Activated T-helper 17 cell treated with anti-CD3 and anti-CD28 coated beads, Interleukin-2, amount 50 U/mL, for 72 hours (primary cell): ENCODE results near the gene TUBB. TPM values are rescaled to one million over a fixed set of nuclear protein-coding genes. Genes with fewer than 3 reads are reported as not detected.

Experiments used
- ATAC-seq: fragments of 150-1000 bp; cut with Tn5 transposase; replicated peaks from 2 replicates; pipeline ENCODE4 v1.10.0; 2021; ENCODE audit warnings: mild to moderate bottlenecking, moderate library complexity
- H3K27ac Mint-ChIP-seq: one replicate; pipeline ENCODE4 v1.8.0; 2022; ENCODE audit warnings: mixed read lengths
- H3K27me3 Mint-ChIP-seq: one replicate; pipeline ENCODE4 v1.8.0; 2022; ENCODE audit warnings: mixed read lengths
- H3K36me3 Mint-ChIP-seq: one replicate; pipeline ENCODE4 v1.8.0; 2022; ENCODE audit warnings: low read depth, mild to moderate bottlenecking, mixed read lengths
- H3K4me1 Mint-ChIP-seq: one replicate; pipeline ENCODE4 v1.8.0; 2022; ENCODE audit warnings: mixed read lengths
- H3K4me3 Mint-ChIP-seq: one replicate; pipeline ENCODE4 v1.8.0; 2022; ENCODE audit warnings: mild to moderate bottlenecking, mixed read lengths
- H3K9me3 Mint-ChIP-seq: one replicate; pipeline ENCODE4 v1.8.0; 2022; ENCODE audit warnings: mixed read lengths
- total RNA-seq, 2 donors: library from RNA; stranded (reverse); gene quantifications; one replicate each; pipeline ENCODE4 v1.2.3, GENCODE V29; 2022

The TUBB gene
- total RNA-seq, 2 donors from 2014 or later = 1,139 to 1,437 TPM

- H3K4me1 Mint-ChIP-seq = peaks cover 40% of the 10 kb centered on the region
- peaks cover 3% of the 10 kb centered on the region for H3K9me3 Mint-ChIP-seq
- H3K27me3 Mint-ChIP-seq = no peaks in the 10 kb centered on the region
- H3K36me3 Mint-ChIP-seq = peaks cover 98% of the 10 kb centered on the region
- H3K4me3 Mint-ChIP-seq = peak overlapping the region; percentile 26
- no peak overlapping the region for H3K27ac Mint-ChIP-seq
- no peak for ATAC-seq
These were observed 12.2 kb downstream of the TUBB start for GRCh38 chr6:30732237-30732943.

- Mint-ChIP-seq H3K4me3 (peak overlapping the region; percentile 86), H3K9me3 (peaks cover 3% of the 10 kb centered on the region), H3K36me3 (peaks cover 96% of the 10 kb centered on the region), H3K27me3 (no peaks in the 10 kb centered on the region), H3K27ac (peak overlapping the region; percentile 96), H3K4me1 (peaks cover 50% of the 10 kb centered on the region)
- peak; percentile 54 for ATAC-seq
These were observed 15.6 kb downstream of the TUBB start for GRCh38 chr6:30735668-30736314.

- peaks cover 3% of the 10 kb centered on the region for H3K9me3 Mint-ChIP-seq
- no peaks in the 10 kb centered on the region for H3K27me3 Mint-ChIP-seq
- peaks cover 97% of the 10 kb centered on the region for H3K36me3 Mint-ChIP-seq
- H3K4me1 Mint-ChIP-seq = peaks cover 52% of the 10 kb centered on the region
- H3K27ac Mint-ChIP-seq = no peak overlapping the region
- H3K4me3 Mint-ChIP-seq = peak overlapping the region; percentile 86
- no peak for ATAC-seq
These were observed 18.4 kb downstream of the TUBB start for GRCh38 chr6:30738532-30738931.

- ATAC-seq = no peak
- peaks cover 95% of the 10 kb centered on the region for H3K36me3 Mint-ChIP-seq
- no peaks in the 10 kb centered on the region for H3K27me3 Mint-ChIP-seq
- H3K27ac Mint-ChIP-seq = peak overlapping the region; percentile 95
- H3K9me3 Mint-ChIP-seq = peaks cover 3% of the 10 kb centered on the region
- peaks cover 51% of the 10 kb centered on the region for H3K4me1 Mint-ChIP-seq
- peak overlapping the region; percentile 86 for H3K4me3 Mint-ChIP-seq
These were observed 20.4 kb downstream of the TUBB start for GRCh38 chr6:30740540-30740870.

DNA sequence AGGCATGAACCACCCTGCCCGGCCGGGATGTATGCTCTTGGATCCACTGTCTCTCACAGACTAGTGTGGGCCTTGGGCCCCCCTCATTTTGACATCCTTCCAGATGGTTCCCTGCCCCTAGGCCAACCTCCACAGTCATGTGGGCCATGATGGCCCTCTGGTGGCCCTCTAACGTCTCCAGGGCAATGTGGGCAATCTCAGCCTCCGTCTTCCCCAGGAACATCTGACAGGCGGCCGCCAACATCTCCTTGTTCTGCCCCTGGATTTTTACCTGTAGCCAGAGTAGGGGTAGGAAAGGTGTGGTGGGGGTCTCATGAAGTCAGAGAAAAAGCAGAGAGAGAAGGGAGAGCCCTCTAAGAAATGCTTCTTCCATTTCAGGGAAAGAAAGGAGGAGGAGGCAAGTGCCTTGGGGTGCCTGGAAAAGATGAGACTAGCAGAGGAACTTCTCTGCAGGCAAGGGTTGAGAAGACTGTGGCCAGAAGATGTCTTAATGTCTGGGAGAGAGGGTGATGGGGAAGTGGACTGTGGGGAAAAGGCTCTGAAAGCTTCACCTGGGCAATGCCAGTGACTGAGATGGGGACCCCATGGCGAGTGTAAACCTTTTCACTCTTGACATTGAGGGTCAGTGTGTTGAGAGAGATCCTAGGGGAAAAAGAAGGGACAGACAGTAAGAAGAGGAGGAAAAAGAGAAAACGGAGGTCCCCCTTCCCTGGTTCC, 21.1 kb downstream of the TUBB start:
- Mint-ChIP-seq H3K27me3 (no peaks in the 10 kb centered on the region), H3K4me3 (peak overlapping the region; percentile 86), H3K36me3 (peaks cover 88% of the 10 kb centered on the region), H3K9me3 (peaks cover 3% of the 10 kb centered on the region), H3K4me1 (peaks cover 47% of the 10 kb centered on the region), H3K27ac (peak overlapping the region; percentile 95)
- no peak for ATAC-seq

DNA sequence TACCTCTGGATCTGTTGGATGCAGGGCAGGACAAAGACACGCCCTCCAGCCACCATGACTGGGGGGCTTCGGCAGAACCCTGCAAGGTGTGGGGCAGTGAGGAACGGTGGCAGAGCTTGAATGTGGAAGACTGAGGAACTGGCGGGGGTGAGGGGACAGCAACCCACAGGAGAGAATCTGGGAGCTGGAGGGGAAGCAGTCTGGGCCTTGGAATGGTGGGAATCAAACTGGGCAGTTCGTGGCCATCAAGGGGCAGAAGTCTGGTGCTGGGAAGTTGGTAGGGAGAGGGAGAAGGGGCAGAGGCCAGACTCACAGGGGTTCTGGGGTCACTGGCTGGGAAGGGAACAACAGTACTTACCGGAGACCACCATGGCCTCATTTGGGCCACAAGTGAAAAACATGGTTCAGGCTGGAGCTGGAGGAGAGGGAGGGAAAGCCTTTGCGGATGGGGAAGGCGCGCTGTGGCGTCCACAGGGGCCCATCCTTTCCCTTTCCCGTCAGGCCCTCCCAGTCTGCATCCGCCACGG, 21.7 kb downstream of the TUBB start:
- no peaks in the 10 kb centered on the region for H3K27me3 Mint-ChIP-seq
- H3K4me1 Mint-ChIP-seq = peaks cover 43% of the 10 kb centered on the region
- peaks cover 1% of the 10 kb centered on the region for H3K9me3 Mint-ChIP-seq
- H3K36me3 Mint-ChIP-seq = peaks cover 82% of the 10 kb centered on the region
- H3K4me3 Mint-ChIP-seq = peak overlapping the region; percentile 86
- peak overlapping the region; percentile 95 for H3K27ac Mint-ChIP-seq
- no peak for ATAC-seq

GRCh38 chr6:30742316-30743098, 22.4 kb downstream of the TUBB start, which contains the start of gene FLOT1:
FLOT1 (minus strand) TSS chr6:30742687; CDS start chr6:30742189, 498 bp downstream.
- ATAC-seq = peak; percentile 77
- peaks cover 75% of the 10 kb centered on the region for H3K36me3 Mint-ChIP-seq
- H3K4me3 Mint-ChIP-seq = peak within 1 kb of the TSS; percentile 86
- peaks cover 40% of the 10 kb centered on the region for H3K4me1 Mint-ChIP-seq
- peak within 1 kb of the TSS; percentile 95 for H3K27ac Mint-ChIP-seq
- no peaks in the 10 kb centered on the region for H3K9me3 Mint-ChIP-seq
- H3K27me3 Mint-ChIP-seq = no peaks in the 10 kb centered on the region

- Mint-ChIP-seq H3K27me3 (no peaks in the 10 kb centered on the region), H3K4me3 (peak overlapping the region; percentile 86), H3K4me1 (peaks cover 41% of the 10 kb centered on the region), H3K36me3 (peaks cover 69% of the 10 kb centered on the region), H3K27ac (peak overlapping the region; percentile 95), H3K9me3 (no peaks in the 10 kb centered on the region)
- peak; percentile 3 for ATAC-seq
These were observed 23.2 kb downstream of the TUBB start for GRCh38 chr6:30743099-30744053.

GRCh38 chr6:30744054-30744805, 24.1 kb downstream of the TUBB start, which contains the start of gene IER3:
IER3 (minus strand) TSS chr6:30744547; CDS start chr6:30744518, 29 bp downstream.
- no peaks in the 10 kb centered on the region for H3K9me3 Mint-ChIP-seq
- H3K27ac Mint-ChIP-seq = peak within 1 kb of the TSS; percentile 95
- H3K36me3 Mint-ChIP-seq = peaks cover 60% of the 10 kb centered on the region
- H3K4me3 Mint-ChIP-seq = peak within 1 kb of the TSS; percentile 86
- no peaks in the 10 kb centered on the region for H3K27me3 Mint-ChIP-seq
- ATAC-seq = peak; percentile 52
- peaks cover 40% of the 10 kb centered on the region for H3K4me1 Mint-ChIP-seq

GRCh38 chr6:30747300-30747687, 27.1 kb downstream of the TUBB start:
- no peak for ATAC-seq
- peak overlapping the region; percentile 23 for H3K27ac Mint-ChIP-seq
- H3K4me1 Mint-ChIP-seq = peaks cover 31% of the 10 kb centered on the region
- no peaks in the 10 kb centered on the region for H3K9me3 Mint-ChIP-seq
- H3K4me3 Mint-ChIP-seq = no peak overlapping the region
- peaks cover 30% of the 10 kb centered on the region for H3K36me3 Mint-ChIP-seq
- H3K27me3 Mint-ChIP-seq = no peaks in the 10 kb centered on the region

GRCh38 chr6:30747902-30748769, 28.0 kb downstream of the TUBB start:
- no peaks in the 10 kb centered on the region for H3K27me3 Mint-ChIP-seq
- H3K27ac Mint-ChIP-seq = peak overlapping the region; percentile 23
- H3K4me3 Mint-ChIP-seq = no peak overlapping the region
- H3K9me3 Mint-ChIP-seq = no peaks in the 10 kb centered on the region
- peaks cover 21% of the 10 kb centered on the region for H3K36me3 Mint-ChIP-seq
- ATAC-seq = no peak
- H3K4me1 Mint-ChIP-seq = peaks cover 35% of the 10 kb centered on the region
